Stimulated activated naive CD8-positive, alpha-beta T cell treated with anti-CD3 and anti-CD28 coated beads, Interleukin-15, Interleukin-2, amounts not matched to agents 100 U/mL and 50 U/mL, for 24 hours (primary cell): ENCODE data around the gene TMEM86A.
"Not testable (repeated sequence)": the region's sequence is repeated elsewhere in the genome, so short reads cannot be mapped to it uniquely, and the experiment has no call there.

Source experiments
- ATAC-seq: fragments of 150-1000 bp; cut with Tn5 transposase; one replicate; pipeline ENCODE4 v1.10.0; 2021
- DNase-seq: peaks from one replicate; pipeline ENCODE4 v3.0.0; 2021

TMEM86A gene, protein sequence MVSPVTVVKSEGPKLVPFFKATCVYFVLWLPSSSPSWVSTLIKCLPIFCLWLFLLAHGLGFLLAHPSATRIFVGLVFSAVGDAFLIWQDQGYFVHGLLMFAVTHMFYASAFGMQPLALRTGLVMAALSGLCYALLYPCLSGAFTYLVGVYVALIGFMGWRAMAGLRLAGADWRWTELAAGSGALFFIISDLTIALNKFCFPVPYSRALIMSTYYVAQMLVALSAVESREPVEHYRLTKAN

DNA sequence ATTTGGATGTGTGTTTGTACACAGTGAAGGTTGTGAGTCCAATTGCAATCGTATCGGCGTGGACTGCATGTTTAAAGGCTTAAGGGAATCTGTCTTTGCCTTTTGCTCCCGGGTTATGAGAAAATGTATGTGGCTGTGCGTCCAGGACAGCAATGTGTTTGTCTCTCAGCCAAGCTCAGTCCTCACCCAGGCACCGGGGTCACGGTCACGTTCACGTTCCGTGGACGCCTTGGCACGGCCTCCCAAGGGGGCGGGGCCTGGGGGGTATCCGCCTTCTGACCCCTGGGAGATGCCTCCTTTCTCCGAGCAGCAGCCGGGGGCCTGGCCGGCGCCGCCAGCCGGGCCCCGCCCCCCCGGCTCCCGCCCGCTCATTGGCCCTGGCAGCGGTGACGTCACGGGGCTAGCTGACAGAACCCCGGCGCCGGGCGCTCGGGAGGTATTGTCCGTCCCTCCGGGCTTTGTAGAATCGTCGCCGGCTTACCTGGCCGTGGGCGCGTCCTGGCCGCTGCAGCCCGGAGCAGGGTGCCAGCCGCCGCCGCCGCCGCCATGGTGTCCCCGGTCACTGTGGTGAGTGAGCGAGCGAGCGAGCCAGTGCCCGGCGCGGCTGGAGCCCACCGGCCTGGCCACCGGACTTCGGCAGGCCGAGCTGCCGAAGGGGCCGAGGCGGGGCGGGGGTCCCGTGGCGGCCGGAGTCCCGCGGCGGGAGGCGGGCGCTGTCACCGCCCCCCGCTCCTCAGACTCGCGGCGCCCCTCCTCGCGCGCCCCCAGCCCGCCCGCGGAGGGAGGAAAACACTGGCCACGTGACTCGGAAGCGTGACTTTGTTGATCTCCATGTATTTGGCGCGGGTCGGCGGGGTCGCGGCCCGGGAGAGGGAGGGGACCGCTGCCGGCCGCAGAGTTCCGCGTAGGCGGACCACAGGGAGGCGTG is at the start of gene TMEM86A:
TSS of gene TMEM86A (plus strand) at position 439 of the 928 bp plus-strand sequence. CDS start at position 547, 108 bp downstream.
- DNase-seq (peak; percentile 93), ATAC-seq (peak; percentile 90)

DNA sequence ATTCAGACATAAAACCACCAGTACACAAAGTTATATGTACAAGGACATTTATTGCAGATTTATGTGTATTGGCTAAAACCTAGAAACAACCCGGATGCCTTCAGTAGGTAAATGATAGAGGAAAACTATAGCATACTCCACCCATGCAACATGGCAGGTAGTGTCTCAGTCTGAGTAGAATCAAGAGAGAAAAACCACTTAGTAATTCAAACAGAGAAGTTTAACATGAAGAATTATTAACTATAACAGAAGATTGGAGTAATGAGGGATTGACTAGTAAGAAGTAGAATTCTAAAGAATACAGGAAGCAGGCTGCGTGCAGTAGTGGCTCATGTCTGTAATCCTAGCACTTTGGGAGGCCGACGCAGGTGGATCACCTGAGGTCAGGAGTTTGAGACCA is 48.2 kb upstream of the TMEM86A start:
- DNase-seq (no peak), ATAC-seq (no peak)

DNA sequence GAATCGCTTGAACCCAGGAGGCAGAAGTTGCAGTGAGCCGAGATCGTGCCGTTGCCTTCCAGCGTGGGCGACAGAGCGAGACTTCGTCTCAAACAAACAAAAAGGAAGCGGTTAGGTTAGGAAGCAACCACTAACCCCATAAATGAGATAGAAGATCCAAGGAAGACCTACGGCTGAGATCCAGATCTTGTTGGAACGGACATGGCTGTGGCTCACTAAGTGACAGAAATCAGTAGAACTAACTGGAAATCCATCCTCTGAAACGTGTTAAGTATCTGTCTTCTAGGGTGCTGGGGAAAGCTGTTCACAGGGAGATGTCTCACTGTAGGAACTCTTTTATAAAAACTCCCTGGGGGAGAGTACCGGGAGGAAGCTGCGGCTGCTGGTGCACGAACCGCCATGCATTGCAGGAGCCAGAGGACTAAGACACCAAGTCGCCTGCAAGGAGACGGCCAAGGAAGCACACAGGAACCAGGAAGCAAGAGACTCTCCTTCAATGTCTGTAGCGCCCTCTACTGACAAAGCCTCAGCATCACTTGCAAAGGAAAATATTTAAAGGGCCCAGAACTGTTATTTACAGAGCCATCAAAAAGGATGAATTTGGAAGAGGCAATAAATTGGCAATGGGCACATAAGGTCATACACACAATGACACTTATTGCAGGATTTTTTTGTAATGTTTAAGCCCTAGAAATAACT is 47.6 kb upstream of the TMEM86A start:
- ATAC-seq (peak; percentile 49), DNase-seq (peak; percentile 49)

DNA sequence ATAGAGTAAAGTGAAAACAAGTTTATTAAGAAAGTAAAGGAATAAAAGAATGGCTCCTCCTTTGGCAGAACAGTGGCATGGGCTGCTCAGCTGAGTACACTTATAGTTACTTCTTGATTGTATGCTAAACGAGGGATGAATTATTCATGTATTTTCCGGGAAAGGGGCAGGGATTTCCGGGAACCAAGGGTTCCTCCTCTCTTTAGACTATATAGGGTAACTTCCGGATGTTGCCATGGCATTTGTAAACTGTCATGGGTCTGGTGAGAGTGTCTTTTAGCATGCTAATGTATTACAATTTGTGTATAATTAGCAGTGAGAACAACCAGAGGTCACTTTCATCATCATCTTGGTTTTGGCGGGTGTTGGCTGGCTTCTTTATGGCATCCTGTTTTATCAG is 40.9 kb upstream of the TMEM86A start:
- DNase-seq (no peak), ATAC-seq (no peak)

DNA sequence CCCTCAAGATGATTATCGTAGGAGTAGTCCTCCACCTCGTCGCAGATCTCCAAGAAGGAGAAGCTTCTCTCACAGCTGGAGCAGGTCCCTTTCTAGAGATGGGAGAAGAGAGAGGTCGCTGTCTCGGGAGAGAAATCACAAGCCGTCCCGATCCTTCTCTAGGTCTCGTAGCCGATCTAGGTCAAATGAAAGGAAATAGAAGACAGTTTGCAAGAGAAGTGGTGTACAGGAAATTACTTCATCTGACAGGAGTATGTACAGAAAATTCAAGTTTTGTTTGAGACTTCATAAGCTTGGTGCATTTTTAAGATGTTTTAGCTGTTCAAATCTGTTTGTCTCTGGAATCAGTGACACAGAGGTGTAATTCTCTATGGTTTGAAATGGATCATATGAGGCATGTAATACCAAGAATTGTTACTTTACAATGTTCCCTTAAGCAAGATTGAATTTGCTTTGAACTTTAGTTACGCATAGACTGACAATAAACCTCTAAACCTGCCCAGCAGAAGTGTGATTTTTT is 33.2 kb upstream of the TMEM86A start:
- not testable (repeated sequence) for DNase-seq, ATAC-seq

DNA sequence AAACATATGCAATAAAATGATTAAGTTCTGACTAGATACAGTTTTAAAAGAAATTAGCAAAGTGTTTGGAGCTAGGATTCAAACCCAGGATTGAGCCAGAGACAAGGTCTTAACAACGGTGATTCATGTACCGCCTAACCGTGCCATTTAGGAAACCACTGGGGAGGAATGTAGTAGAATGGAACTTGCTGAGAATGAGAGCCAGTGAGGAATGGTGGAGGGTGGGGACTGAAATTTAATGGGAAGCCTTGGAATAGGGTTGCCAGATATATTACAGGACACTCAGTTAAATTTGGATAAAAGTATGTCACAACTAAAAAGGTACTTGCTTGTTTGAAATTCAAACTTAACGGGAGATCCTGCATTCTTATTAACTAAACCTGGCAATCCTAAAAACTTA is 30.4 kb upstream of the TMEM86A start:
- DNase-seq (no peak), ATAC-seq (no peak)

DNA sequence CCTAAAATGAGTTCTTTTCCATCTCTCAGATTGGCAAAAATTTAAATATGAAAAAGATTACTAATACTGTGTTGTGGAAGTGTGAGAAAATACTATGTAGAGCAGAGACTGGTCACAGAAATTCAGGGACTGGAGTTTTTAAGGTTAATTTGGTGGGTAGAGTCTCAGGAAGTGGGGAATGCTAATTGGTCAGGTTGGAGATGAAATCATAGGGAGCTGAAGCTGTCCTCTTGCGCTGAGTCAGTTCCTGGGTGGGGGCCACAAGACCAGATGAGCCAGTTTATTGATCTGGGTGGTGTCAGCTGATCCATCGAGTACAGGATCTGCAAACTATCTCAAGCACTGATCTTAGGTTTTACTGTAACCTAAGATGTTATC is 29.4 kb upstream of the TMEM86A start:
- ATAC-seq (peak; percentile 56), DNase-seq (peak; percentile 21)

DNA sequence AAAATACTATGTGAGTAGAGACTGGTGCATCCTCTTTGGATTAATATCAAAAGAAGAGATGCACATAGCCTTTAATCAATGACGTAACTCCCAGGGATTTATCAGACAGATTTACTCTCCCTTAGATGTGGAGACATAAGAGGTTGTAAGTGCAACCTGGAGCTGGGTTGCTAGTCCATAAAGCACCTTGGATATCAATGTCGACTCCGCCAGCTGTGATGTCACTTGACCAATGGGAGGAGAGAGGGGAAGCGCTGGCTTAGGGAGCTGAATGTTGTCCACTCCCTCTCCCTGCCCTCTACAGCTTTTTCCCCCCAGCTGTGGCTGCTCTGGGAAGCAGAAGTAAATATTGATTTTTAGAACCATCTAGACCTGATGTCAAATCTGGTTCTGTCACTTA is 28.9 kb upstream of the TMEM86A start:
- no peak for ATAC-seq
- no peak for DNase-seq

DNA sequence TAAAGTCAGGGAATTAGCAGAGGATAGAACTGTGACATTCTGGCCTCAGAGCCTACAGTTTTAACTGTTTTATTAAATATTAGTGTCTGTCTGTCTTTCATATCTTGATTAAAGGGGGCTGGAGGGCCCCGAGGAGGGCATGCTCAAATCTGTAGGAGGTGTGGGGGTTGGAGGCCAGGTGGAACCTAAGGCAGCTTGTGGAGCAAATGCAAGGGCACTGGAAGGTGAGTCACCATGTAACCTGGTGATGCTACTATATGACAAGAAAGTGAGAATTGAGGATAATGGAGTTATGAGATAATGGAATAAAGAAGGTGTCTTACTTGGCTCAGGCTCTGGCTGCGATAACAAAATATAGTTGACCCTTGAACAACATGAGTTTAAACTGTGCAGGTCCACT is 27.3 kb upstream of the TMEM86A start:
- DNase-seq (peak; percentile 34), ATAC-seq (peak; percentile 42)

DNA sequence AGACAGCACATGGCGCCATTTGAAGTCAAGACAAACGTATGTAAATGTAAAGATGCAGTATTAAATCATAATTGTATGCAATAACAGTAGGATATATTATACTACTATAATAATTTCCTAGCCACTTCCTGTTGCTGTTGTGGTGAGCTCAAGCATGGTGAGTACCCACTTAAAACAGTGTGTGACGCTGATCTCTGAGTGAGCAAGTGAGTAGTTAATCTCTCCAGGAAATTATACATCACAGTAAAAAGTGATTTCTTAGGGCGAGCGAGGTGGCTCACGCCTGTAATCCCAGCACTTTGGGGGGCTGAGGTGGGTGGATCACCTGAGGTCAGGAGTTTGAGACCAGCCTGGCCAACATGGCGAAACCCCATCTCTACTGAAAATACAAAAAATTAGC is 26.4 kb upstream of the TMEM86A start:
- ATAC-seq (peak; percentile 86), DNase-seq (peak; percentile 26)

DNA sequence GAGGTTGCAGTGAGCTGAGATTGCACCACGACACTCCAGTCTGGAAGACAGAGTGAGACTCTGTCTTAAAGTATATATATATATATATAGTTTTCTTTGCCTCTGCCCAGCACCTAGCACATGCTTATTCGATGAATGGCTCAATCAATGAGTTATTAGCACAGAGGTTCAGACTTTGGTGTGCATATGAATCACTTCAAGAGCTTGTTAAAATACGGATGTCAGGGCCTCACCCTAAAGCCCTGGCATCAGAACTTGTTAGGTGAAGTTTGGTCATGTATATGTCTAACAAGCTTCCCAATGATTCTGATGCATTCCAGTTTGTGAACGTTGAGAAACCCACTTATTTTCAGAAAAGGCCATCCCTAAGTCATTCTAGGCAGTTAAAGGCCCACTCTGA is 21.8 kb upstream of the TMEM86A start:
- no peak for DNase-seq
- ATAC-seq, result no peak

DNA sequence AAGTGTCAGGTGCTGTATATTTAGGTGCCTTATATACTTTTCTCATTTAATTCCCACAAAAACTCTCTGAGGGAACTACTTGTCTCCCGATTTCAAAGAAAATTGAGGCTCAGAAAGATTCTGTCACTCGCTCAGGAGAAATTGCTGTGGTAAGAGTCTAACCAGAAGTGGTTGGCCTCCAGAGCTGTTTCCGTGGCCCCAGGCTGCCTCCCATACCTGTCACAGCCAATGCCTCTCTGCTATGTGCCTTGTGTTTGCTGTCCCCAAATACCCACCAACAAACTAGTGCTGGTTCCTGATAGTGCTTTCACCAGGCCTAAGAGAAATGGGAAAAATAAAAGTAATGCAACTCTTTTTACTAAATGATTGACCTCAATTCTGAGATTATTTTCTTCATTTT is 21.0 kb upstream of the TMEM86A start:
- ATAC-seq (no peak), DNase-seq (no peak)

DNA sequence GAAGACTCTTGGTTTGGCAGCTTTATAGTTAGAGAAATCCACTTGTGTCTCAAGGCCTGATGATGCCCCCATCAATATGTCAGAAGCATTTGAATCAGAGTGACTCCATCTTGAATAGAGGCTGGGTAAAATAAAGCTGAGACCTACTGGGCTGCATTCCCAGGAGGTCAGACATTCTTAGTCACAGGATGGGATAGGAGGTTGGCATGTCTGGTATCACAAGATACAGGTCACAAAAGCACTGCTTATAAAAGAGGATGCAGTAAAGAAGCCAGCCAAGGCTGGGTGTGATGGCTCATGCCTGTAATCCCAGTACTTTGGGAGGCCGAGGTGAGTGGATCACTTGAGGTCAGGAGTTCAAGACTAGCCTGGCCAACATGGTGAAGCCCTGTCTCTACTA is 16.6 kb upstream of the TMEM86A start:
- not testable (repeated sequence) for ATAC-seq, DNase-seq

DNA sequence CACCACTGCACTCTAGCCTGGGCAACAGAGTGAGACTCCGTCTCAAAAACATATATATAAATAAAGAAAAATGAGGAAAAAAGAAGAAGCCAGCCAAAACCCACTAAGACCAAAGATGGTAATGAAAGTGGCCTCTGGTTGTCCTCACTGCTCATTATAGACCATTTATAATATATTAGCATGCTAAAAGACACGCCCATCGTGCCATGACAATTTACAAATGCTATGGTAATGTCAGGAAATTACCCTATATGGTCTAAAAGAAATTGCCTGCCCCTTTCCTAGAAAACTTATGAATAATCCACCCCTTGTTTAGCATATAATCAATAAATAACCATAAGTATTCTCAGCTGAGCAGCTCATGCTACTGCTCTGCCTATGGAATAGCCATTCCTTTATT is 16.1 kb upstream of the TMEM86A start:
- ATAC-seq, result no peak
- no peak for DNase-seq

DNA sequence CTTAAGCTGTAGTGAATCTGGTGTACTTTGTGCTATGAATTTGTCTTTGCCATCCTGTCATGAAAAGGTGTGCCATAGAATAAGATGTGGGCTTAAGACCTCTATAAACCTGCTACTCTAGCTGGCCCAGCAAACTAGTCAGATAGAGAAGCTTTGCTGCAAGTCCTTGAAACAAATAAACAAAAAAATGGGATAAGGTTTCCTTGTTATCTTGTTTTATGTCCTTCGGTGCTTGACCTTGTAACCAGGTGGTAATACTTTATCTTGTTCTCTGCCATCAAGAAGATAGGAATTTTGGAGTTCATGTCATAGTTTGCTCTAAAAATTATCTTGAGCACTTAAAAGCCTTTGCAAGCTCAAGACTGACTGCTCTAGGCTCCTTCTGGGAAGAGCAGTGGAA is 14.3 kb upstream of the TMEM86A start:
- ATAC-seq, result no peak
- no peak for DNase-seq

DNA sequence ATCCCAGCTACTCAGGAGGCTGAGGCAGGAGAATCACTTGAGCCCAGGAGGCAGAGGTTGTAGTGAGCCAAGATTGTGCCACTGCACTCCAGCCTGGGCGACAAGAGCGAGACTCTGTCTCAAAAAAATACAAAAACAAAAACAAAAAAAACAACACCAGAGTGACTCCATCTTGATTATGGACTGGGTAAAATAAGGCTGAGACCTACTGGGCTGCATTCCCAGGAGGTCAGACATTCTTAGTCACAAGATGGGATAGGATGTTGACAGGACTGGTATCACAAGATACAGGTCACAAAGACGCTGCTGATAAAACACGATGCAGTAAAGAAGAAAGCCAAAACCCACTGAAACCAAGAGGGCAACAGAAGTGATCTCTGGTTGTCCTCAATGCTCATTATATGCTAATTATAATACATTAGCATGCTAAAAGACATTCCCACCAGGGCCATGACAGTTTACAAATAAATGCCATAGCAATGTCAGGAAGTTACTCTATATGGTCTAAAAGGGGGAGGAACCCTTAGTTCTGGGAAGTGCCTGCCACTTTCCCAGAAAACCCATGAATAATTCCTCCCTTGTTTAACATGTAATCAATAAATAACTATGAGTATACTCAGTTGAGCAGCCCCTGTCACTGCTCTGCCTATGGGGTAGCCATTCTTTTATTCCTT is 7.0 kb upstream of the TMEM86A start:
- DNase-seq, ATAC-seq: not testable (repeated sequence)

DNA sequence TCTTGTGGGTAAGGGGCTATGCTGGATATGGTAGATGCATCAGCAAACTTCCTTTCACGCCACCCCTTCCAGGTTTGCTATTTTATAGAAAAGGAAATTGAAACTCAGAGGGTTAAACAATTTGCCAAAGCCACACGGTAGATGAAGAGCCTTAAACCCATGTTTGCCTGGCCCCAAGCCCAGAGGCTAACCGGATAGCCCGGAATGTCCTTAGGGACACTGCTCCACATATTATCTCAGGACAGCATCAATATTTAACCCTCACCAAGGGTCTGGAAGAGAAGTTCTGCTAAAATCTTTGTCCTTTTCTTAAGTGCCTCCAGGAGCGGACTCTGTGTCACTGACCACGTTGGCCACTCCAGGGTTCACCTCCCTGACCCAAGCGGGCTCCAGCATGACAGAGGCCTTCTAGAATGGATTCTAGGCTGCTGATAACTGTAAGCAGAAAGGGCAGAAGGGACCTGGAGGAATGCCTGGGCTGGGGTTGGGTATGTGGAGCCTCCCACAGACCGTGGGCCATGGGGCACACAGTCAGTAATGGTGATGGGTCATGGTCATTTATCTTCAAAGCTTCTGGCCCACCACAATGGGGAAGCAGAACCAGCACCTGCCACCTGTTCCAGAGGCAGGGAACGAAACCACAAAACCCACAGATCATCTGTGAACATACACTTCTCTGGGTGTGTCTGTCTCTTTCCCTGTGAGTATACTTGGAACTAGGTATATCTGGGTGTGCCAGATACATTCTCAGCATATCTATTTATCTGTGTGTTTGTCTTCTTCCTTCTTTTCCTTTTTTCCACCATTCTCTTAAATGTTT is 5.4 kb upstream of the TMEM86A start:
- no peak for ATAC-seq
- DNase-seq, result no peak

DNA sequence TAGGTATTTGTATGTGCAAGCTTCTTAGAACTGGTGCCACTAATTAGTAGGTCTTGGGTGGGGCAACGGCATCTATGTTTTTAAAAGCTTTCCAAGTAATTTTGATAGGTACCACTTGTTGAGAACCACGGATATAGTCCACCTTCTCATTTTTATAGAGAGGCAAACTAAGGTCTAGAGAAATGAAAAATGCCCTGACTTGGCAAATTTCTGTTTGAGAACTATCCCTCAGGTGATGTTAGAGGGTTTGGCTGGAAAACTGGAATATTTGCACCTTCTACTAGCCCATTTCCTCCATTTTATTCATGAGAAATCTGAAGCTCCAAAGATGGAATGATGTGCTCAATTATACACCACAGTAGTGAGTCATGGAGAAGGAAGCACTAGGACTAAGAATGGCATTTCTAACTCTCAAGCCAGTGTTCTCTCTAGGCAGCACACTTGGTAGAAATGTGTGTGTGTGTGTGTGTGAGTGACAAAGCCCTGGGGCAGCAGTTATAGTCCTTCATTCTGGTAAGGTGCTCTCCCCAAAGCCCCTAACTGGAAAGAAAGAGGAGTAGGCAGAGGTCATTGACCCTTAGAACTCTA is 1.8 kb upstream of the TMEM86A start:
- no peak for DNase-seq
- no peak for ATAC-seq

DNA sequence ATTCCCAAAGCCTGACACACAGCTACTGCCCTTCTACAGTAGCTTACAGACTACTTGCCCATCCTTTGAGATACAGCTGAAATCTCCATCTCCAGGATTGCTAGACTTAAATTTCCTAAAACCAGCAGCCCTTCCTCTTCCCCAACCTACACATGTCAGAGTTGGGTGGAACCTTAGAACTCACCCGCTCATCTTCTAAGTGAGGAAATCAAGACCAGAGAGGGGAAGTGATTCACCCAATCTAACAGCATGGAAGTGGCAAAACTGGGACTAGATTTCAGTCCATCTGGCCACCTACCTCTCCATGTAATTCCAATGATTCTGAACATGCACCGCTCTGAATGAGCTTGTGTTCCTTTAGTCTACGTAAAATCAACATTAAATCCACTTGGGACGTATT is 1.0 kb upstream of the TMEM86A start:
- ATAC-seq (no peak), DNase-seq (no peak)

DNA sequence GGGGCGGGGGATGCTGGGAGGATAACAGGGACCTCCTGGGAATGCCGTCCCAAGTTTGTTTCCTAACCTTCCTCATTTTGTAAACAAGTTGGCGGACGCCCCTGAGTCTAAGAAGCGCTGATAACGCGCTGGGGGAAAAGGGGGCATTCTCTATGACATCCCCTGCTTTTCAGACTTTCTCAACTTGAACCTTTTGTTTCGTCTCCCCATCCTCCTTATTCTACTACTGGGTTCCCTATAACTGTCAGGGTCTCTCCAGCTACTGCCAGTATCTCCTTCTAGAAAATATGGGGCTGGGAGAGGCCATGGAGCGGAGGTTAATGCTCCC is 654 bp downstream of the TMEM86A start:
- no peak for DNase-seq
- no peak for ATAC-seq

DNA sequence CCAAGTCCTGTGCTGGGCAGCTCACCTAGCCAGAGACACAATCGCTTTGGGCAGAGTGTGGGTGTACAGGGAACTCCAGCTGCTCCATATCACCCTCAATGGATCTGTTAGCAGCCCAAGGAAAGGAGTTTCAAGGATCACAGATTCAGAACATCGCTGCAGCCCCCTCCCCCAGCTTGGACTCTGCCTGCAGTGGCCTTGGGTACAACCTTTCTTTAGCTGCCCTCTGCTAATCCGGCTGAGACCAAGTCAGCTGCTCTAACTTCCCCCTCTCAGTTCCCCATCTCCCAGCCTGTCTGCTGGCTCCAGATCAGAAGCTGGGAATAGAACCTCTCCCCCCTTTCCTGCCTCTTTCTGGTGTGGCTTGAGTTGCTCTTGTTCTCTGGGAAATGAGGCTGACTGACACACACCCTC is 1.3 kb downstream of the TMEM86A start:
- DNase-seq (no peak), ATAC-seq (no peak)
